HG02981 (cell line): ENCODE data around the gene ATP5ME.
"Not testable (repeated sequence)": the region's sequence is repeated elsewhere in the genome, so short reads cannot be mapped to it uniquely, and the experiment has no call there.

Experiments used
- ATAC-seq: cut with Tn5 transposase; IDR thresholded peaks from one replicate; pipeline ENCODE4 v1.9.1; 2021; ENCODE audit warnings: mild to moderate bottlenecking, moderate library complexity; ENCODE audit not compliant: unreplicated experiment

Gene ATP5ME

DNA sequence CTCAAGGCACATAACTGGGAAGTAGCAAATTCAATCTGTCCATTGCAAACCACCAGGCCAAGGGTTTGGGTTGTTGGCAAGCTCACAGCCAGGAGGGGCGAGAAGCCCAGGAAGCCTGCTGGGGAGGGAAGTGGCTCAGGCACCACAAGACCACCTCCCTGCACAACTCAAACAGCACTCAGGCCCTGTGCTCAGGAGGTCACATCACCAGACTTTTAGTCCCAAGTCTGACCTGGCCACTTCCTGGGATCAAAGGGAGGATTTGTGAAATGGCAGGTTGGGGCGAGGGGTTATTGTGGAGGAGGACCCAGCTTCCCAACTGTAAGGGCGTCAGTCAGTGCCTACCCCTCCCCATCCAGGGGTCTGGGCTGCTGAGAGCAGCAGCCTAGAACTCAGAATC, 2.3 kb downstream of the ATP5ME start:
- no peak for ATAC-seq

DNA sequence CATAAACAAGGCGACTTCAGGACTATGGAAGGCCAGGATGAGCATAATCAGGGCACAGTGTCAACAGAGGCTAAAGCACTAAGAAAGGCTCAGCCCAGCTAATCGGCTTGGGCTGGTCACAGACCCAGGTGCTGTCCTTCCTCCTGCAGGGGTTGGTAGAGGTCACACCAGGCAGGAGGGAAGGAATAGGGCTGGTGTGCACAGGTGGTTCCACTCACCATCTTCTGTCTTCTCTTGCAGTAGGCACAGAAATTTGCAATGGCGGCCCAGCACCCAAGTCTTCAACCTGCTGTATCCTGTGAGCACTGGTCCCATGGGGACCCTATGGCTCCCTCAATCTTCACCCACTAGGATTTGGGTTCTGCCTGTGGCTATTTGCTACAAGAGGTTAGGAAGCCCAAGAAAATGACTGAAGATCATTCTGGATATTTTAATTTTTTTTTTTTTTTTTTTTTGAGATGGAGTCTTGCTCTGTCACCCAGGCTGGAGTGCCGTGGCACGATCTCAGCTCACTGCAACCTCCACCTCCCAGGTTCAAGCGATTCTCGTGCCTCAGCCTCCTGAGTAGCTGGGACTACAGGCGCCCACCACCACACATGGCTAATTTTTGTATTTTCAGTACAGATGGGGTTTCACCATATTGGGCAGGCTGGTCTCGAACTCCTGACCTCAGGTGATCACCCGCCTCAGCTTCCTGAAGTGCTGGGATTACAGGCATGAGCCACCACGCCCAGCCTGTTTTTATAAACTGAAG, 4.1 kb downstream of the ATP5ME start:
- not testable (repeated sequence) for ATAC-seq

DNA sequence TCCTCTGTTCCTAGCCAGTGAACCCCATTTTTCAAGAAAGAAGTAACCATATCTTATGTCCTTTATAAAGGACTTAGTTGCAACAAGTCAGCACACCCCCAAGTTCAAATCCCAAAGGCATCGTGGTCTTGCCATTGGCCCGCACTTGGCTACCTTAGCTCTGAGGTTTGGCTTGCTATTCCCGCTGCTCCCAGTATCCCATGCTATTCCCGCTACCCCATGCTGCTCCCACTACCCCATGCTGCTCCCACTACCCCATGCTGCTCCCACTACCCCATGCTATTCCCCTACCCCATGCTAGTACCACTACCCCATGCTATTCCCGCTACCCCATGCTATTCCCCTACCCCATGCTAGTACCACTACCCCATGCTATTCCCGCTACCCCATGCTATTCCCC, 5.9 kb downstream of the ATP5ME start:
- ATAC-seq, result not testable (repeated sequence)

DNA sequence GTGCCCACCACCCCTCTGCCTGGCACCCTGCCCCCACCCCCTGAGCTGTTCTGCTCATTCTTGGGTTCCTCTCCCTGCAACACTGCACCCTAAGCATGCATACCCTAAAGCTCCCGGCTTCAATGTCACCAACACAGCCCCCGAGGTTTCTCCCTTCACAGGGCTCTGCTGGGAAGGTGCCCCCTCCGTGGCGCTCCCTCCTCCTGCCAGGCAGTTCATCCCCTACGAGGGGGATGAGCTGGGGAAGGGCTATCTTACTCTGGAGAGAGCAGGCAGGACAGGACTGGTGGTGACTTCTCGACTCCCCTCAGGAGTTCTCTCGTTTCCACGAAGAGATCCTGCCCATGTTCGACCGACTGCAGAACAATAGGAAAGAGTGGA, 6.5 kb downstream of the ATP5ME start:
- ATAC-seq, result no peak

DNA sequence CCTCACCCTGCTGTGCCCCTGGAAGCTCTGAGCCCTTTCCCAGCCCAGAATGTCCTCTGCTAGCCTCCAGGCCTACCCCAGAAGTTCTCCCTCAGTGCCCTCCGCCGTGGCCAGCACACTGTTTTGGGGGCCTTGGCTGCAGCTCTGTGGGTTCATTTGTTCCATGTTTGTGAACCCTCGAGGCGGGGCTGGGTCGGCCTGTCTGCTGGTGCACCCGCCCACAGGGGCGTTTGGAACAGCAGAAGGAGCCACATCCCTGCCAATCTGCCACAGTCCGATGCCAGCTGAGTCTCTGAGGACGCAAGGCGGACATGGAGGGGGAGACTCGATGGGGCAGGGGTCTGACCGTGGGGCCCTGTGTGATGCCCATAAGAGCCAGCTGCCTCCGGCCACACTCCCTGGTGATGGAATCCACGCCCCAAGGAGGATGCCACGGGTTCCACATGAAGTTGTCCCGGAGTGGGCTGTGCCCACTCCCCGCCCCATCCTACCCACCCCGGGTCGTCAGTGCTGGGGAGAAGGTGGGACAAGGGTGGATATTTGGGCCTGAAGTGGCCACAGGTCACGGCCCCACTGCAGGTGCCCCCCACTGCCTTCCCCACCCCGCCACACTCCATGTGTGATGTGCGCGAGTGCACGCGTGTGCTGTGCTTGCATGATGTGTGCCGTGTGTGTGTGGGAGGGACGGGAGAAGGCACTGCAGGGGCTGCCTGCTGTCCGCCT, 7.1 kb downstream of the ATP5ME start:
- no peak for ATAC-seq

DNA sequence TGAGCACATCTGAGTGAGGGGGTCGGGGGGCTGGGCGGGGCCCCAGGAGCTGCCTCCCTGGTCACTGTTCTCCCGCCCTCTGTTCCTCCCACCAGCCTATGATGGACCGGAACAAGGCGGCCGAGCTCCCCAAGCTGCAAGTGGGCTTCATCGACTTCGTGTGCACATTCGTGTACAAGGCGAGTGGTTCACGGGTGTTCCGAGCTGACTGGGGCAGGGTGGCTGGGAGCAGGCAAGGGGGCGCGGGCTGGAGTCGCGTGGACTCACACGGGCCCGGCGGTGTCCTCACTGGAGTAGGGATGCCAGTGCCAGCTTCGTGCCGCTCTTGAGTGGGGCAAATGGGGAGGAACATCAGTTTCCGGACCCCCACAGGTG, 7.7 kb downstream of the ATP5ME start:
- no peak for ATAC-seq

DNA sequence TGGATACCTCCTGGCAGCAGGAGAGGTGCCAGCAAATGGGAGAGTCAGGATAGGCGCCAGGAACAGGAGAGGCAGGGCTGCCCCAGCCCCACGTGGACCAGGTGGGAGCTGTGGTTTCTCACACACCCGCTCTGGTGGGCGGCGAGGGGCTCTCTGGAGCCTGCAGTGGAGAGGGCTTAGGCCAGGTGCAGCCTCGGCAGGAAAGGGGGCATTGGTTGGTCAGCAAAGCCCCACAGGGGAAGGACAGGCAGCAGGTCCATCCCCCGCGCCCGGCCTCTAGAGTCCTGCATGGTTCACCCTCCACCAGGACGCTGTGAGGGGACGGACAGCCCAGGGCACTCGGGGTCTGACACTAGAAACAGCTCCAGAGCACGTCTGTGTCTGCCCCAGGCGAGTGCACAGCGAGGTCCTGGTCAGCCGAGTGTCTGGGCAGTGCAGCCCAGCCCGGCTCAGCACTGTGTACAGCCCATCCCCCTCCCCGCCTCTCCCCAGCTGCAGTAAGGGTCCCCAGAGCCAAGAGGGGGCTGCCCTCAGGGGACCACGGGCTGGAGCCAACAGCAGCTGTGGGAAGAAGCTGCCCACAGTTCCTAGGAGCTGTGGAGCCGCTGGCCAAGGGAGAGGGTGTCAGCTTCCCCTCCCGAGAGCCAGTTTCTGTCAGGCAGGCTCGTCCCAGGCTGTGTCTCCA, 8.2 kb downstream of the ATP5ME start:
- no peak for ATAC-seq

DNA sequence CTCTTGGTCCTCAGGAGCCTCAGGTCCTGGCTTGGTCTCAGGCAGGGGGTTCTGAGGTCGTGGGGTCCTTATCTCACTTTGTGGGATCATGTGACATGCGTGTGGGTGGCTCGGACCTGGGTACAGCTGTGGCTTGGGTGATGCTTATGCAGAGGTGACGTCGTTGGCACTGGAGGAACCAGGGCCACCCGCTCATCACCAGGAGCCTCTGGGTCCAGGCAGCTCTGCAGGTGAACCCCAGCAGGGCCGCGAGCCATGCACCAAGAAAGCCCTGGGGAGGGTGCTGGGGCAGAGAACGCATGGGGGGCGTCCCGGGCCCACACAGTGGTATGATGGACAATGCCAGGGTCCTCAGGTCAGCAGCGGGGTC, 8.7 kb downstream of the ATP5ME start:
- no peak for ATAC-seq

DNA sequence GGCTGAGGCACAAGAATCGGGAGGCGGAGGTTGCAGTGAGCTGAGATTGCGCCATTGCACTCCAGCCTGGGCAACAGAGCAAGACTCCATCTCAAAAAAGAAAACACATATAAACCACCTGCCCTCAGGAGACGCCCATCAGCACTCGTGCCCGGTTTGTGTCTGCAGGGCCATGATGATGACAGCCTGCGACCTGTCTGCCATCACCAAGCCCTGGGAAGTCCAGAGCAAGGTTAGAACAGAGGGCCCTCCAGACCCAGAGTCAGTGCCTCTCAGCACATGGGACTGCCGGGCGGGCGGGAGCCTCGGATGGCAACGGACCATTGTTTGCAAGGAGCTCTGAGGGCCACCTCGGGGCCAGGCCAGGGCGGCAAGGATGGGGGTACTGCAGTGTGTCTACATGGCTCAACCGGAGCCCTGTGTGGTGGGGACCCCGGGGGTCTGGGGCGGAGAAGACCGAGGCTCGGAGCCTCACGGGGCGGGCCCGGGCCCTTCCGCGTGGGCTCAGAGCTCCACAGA, 9.3 kb downstream of the ATP5ME start:
- ATAC-seq, result no peak

DNA sequence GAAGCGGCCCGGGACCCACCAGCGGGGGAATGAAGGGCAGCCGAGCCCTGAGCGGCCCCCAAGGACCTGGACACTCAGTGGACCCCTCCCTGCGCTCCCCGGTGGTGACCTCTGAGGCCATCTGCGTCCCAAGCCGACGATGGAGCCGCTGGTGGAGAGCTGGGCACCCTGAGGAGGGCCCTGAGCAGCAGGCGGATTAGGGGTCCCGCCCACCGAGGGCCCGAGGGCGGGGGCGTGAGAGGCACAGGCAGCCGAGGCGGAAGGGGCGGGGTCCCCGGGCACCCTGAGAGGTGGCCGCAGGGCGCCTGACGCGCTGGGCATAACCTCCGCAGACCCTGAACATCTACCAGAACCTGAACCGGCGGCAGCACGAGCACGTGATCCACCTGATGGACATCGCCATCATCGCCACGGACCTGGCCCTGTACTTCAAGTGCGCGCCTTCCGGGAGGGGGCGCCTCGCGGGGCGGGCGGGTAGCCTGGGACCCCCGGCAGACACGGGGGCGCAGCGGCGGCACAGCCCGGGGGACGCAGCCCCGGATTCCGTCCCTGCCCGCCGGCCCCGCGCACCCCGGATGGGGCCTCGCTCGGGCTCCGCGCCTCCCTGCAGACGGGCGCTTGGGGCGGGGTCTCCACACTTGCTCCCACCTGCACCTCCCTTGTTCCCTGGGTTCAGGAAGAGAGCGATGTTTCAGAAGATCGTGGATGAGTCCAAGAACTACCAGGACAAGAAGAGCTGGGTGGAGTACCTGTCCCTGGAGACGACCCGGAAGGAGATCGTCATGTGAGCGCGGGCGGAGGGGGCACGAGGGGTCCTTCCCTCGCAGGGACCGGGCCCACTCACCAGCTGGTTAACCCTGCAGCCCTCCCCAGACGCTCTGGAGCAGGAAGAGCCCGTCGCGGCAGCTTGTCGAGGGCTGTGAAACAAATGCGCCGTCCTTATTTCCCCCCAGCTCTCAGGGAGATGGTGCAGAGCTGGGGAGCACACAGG, 10.3 kb downstream of the ATP5ME start:
- peak; percentile 60 for ATAC-seq

DNA sequence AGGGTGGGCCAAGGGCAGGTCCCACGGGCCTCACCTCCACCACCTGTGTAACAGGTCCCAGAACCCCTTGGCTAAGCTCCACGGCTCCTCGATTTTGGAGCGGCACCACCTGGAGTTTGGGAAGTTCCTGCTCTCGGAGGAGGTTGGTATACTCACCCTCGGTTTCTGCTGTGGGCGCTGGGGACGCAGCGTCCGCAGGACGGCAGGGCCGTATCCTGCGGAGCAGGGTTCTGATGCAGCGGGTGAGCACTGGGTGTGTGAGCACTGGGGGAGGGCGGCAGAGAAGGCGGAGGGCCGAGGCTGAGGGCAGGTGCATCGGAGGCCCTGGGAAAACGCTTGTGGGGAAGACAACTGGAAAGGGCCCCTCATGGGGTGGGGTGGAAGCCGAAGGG, 11.0 kb downstream of the ATP5ME start:
- ATAC-seq, result no peak

DNA sequence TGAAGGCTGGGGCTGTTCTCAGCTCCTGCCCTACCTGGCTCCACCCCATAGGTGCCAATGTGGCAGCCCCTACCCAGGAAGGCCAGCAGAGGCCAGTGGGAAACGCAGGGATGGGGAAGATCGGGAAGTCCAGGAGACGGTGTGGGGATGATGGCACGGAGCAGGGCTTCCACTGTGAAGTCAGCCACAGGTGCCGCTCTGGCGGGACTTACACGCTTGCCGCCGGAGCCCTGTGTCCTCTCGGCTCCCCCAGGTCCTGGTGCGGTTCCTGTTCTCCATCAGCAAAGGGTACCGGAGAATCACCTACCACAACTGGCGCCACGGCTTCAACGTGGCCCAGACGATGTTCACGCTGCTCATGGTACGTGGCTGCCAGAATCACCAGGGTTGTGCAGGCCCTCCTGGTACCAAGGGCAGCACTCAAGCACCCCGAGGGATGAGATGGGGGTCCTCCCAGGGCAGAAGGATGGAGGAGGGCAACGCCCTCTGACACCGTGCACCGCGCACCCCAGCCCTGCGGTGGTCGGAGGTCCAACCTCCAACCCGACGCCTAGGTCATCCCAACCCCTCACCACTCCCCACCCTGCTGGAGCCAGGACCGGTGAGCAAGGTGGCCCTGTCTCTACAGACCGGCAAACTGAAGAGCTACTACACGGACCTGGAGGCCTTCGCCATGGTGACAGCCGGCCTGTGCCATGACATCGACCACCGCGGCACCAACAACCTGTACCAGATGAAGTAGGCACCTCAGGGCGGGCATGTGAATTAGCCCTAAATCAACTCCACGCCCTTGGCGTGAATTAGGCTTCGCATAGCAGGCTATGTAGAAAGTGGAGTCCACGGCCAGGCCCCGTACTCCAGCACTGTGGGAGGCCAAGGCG, 12.0 kb downstream of the ATP5ME start:
- no peak for ATAC-seq

DNA sequence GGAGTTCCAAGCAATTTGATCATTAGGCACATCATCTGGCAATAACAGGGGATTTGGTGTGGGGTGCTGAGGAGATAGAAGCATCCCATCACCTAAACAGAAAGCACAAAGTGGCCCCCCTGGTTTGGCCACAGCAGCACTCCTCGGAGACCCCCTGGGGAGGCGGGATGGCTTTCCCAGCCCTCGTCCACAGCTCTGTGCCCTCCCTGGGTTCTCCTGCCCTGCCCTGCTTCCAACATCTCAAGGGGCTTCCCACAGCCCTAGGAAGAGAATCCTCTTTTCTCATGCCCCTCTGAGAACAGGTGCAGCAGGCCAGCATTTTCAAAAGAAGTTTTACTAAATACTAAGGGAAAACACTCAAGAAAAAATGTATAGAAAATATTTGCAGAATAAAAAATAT, 12.8 kb downstream of the ATP5ME start:
- no peak for ATAC-seq

DNA sequence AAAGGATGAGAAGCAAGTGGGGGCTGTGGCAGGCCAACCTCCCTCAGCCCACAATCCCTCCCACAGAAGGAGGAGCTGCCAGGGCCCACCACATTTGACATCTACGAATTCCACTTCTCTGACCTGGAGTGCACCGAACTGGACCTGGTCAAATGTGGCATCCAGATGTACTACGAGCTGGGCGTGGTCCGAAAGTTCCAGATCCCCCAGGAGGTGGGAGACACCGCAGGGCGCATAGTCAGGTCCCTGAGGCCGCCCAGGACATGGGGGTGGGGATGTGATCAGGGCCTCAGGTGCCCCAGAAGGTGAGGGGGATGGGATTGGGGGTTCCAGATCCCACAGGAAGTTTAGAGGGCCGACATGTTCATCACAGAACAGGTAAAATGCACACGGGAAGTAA, 13.7 kb downstream of the ATP5ME start:
- ATAC-seq, result no peak

DNA sequence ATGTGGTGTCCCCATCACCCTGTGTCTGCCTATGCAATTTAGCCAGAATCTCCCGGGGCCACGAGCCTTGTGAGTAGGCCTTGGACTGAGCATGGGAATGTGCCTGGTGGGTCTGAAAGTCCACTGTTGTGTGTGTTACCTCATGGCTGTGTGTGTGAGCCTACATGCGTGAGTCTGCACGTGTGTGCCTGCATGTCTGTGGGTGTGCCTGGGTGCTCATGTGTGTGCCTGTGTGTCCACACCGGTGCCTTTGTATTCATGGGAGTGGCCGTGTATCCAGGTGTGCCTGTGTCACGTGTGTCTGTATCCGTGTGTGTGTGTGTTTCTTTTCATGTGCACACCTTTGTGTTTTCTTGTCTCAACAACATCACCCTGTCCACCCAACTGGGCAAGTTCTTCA, 14.2 kb downstream of the ATP5ME start:
- ATAC-seq, result no peak

DNA sequence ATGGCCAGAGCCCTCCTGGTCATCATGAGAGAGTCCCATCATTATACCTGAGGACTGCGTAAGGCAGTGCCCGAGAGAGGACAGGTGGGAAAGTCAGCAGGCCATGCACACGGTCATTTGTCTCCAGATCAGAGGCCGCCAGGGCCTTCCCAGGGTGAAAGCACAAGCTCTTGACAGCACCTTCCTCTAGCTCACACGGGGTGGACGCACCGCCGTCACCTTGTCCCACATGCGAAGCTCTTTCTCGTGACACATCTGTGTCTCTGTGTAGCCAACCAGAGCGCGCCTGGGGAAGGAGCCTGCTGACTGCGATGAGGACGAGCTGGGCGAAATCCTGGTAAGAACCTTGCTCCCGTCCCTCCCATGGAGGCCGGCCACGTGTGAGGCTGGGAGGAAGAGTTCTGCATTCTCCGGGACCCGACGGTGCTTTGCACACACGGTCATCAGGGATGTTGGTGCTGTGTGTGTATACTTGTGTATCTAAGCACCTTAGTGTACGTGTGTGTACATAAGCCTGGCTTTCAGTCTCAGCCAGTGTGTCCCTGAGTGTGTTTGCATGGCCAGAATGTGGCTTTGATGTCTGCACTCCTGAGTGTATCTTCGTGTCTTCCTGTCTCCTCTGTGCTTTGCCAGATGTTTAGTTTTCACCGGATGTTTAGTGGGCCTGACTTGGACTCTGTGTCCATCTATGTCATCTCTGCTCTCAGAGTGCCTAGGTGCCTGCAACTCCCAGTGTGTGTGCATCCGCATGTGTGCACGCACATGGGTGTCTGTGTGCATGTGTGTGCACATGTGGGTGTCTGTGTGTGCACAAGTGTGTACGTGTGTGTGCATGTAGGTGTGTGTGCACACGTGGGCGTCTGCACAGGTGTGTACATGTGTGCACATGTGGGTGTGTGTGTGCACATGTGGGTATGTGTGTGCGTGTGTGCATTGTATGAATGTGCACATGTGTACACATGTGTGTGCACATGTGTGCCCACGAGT, 15.1 kb downstream of the ATP5ME start:
- no peak for ATAC-seq

DNA sequence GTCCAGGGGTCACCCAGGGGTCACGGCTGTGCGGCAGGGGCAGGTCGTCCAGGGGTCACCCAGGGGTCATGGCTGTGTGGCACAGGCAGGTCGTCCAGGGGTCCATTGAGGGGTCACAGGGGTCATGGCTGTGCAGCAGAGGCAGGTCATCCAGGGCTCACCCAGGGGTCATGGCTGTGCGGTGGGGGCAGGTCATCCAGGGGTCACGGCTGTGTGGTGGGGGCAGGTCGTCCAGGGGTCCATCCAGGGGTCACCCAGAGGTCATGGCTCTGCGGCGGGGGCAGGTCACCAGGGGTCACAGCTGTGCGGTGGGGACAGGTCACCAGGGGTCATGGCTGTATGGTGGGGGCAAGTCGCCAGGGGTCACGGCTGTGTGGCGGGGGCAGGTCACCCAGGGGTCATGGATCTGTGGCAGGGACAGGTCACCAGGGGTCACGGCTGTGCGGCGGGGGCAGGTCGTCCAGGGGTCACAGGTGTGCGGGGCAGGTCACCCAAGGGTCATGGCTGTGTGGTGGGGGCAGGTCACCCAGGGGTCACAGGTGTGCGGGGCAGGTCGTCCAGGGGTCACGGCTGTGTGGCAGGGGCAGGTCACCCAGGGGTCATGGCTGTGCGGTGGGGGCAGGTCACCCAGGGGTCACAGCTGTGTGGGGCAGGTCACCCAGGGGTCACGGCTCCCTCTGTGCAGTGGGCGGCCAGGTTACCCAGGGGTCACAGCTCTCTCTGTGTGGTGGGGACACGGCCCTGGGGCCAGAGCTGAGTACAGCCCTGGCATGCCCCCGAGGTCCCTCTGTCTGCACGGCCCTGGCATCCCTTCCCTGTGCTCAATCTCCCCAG, 16.0 kb downstream of the ATP5ME start:
- ATAC-seq, result no peak
